Fibroblast of lung (primary cell): ENCODE data around the gene BCS1L. TPM values are rescaled to one million over a fixed set of nuclear protein-coding genes. Genes with fewer than 3 reads are reported as not detected.

Experiments
- DNase-seq, 2 donors: peaks; one replicate each; pipeline versions ENCODE4 v3.0.0 to v3.0.0-alpha.2; 2010; ENCODE audit warnings: low read depth in 2 of 2
- H2AFZ ChIP-seq: 2 replicates; pipeline ENCODE4 v1.5.1; 2012; ENCODE audit warnings: low read length, control low read depth, inconsistent platforms
- H3K27ac ChIP-seq: 2 replicates; pipeline ENCODE4 v1.5.1; 2011; ENCODE audit warnings: low read length, control low read depth; ENCODE audit not compliant: insufficient read depth
- H3K27me3 ChIP-seq: 2 replicates; pipeline ENCODE4 v1.5.1; 2011; ENCODE audit warnings: mild to moderate bottlenecking, low read length; ENCODE audit not compliant: control insufficient read depth, insufficient read depth
- H3K36me3 ChIP-seq: 2 replicates; pipeline ENCODE4 v1.5.1; 2011; ENCODE audit warnings: low read length; ENCODE audit not compliant: control insufficient read depth, insufficient read depth
- H3K4me1 ChIP-seq: 2 replicates; pipeline ENCODE4 v1.5.1; 2011; ENCODE audit warnings: low read length; ENCODE audit not compliant: control insufficient read depth, insufficient read depth; ENCODE audit errors: extremely low read depth
- H3K4me2 ChIP-seq: 2 replicates; pipeline ENCODE4 v1.5.1; 2011; ENCODE audit warnings: low read length, control low read depth; ENCODE audit not compliant: insufficient read depth; ENCODE audit errors: extremely low read depth
- H3K4me3 ChIP-seq, 4 experiments: fragments of 200-600 bp in 1 of 4; sonication (generic) in 1 of 4; replicated peaks in 1 of 4; 2 replicates each; pipeline ENCODE4 v1.5.1; 2011 to 2016; ENCODE audit warnings: low read length in 4 of 4, low read depth in 3 of 4, mild to moderate bottlenecking in 3 of 4, control low read depth in 2 of 4, inconsistent platforms in 1 of 4, mixed read lengths in 1 of 4; ENCODE audit not compliant: insufficient read depth in 1 of 4; ENCODE audit errors: control extremely low read depth in 1 of 4
- H3K79me2 ChIP-seq: 2 replicates; pipeline ENCODE4 v1.5.1; 2012; ENCODE audit warnings: mild to moderate bottlenecking, low read length, inconsistent platforms; ENCODE audit not compliant: control insufficient read depth, insufficient read depth
- H3K9ac ChIP-seq: 2 replicates; pipeline ENCODE4 v1.5.1; 2011; ENCODE audit warnings: mild to moderate bottlenecking, low read length, control low read depth; ENCODE audit not compliant: insufficient read depth
- H3K9me3 ChIP-seq: 2 replicates; pipeline ENCODE4 v1.5.1; 2012; ENCODE audit warnings: low read depth, low read length; ENCODE audit not compliant: control insufficient read depth, insufficient read depth
- H4K20me1 ChIP-seq: 2 replicates; pipeline ENCODE4 v1.5.1; 2011; ENCODE audit warnings: low read length; ENCODE audit not compliant: control insufficient read depth, insufficient read depth; ENCODE audit errors: extremely low read depth
- EZH2 ChIP-seq: IDR thresholded peaks from 2 replicates; pipeline ENCODE4 v1.5.1; 2012; ENCODE audit warnings: low read length, control low read depth, mild to moderate bottlenecking; ENCODE audit errors: missing control alignments
- polyA plus RNA-seq, 2 donors: library from polyadenylated mRNA; depleted of rRNA in 1 of 2; stranded (reverse) in 1 of 2; unstranded in 1 of 2; fragments of >200 nt; gene quantifications; 2 replicates each; pipeline ENCODE4 v1.2.1, GENCODE V29; 2011 to 2012; ENCODE audit warnings: missing spikeins in 1 of 2
- total RNA-seq: library from RNA; depleted of rRNA; stranded (reverse); fragments of >200 nt; gene quantifications from 2 replicates; pipeline ENCODE4 v1.2.1, GENCODE V29; 2014
- TF ChIP-seq, protein P1 (sequence below), 2 donors: IDR thresholded peaks in 1 of 2; conservative IDR thresholded peaks in 1 of 2; 1 replicate in 1 of 2; 2 replicates in 1 of 2; pipeline ENCODE4 v1.5.1; 2011 to 2012; ENCODE audit warnings: low read length in 2 of 2, control low read depth in 1 of 2, inconsistent platforms in 1 of 2, low read depth in 1 of 2, mild to moderate bottlenecking in 1 of 2

Gene BCS1L
- total and polyA plus RNA-seq, 2 donors (not counting 1 experiment from before 2014, with no cell fraction given) = 28.8 to 38.3 TPM

- Histone ChIP-seq H2AFZ (no peak overlapping the region), H3K27me3 (no peaks in the 10 kb centered on the region), H3K9ac (no peak overlapping the region), H3K79me2 (no peaks in the 10 kb centered on the region), H4K20me1 (no peaks in the 10 kb centered on the region), H3K4me3 (no peak overlapping the region), H3K4me2 (no peak overlapping the region), H3K4me1 (no peaks in the 10 kb centered on the region), H3K9me3 (no peaks in the 10 kb centered on the region), H3K36me3 (peaks cover 19% of the 10 kb centered on the region), H3K27ac (no peak overlapping the region)
- DNase-seq = no peak
- TF ChIP-seq, protein P1, sequence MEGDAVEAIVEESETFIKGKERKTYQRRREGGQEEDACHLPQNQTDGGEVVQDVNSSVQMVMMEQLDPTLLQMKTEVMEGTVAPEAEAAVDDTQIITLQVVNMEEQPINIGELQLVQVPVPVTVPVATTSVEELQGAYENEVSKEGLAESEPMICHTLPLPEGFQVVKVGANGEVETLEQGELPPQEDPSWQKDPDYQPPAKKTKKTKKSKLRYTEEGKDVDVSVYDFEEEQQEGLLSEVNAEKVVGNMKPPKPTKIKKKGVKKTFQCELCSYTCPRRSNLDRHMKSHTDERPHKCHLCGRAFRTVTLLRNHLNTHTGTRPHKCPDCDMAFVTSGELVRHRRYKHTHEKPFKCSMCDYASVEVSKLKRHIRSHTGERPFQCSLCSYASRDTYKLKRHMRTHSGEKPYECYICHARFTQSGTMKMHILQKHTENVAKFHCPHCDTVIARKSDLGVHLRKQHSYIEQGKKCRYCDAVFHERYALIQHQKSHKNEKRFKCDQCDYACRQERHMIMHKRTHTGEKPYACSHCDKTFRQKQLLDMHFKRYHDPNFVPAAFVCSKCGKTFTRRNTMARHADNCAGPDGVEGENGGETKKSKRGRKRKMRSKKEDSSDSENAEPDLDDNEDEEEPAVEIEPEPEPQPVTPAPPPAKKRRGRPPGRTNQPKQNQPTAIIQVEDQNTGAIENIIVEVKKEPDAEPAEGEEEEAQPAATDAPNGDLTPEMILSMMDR (conservative IDR thresholded peaks at IDR 0.05 in 1 of 2, IDR thresholded peaks at IDR 0.05 in 1 of 2; ENCODE audit: low read depth in 1 of 2, low read length in 2 of 2) = no peak
- no peak for TF ChIP-seq EZH2
Measured at GRCh38 chr2:218642121-218642656, 17.3 kb upstream of the BCS1L start.

GRCh38 chr2:218642786-218643185 is 16.7 kb upstream of the BCS1L start:
- H3K27ac ChIP-seq = no peak overlapping the region
- no peaks in the 10 kb centered on the region for H3K4me1 ChIP-seq
- H3K4me3 ChIP-seq = no peak overlapping the region
- H3K36me3 ChIP-seq = peaks cover 16% of the 10 kb centered on the region
- no peak for DNase-seq
- H4K20me1 ChIP-seq = no peaks in the 10 kb centered on the region
- no peaks in the 10 kb centered on the region for H3K27me3 ChIP-seq
- TF ChIP-seq, protein P1 (conservative IDR thresholded peaks at IDR 0.05 in 1 of 2, IDR thresholded peaks at IDR 0.05 in 1 of 2; ENCODE audit: low read depth in 1 of 2, low read length in 2 of 2) = no peak
- TF ChIP-seq EZH2 = no peak
- no peaks in the 10 kb centered on the region for H3K79me2 ChIP-seq
- H3K9me3 ChIP-seq = no peaks in the 10 kb centered on the region
- no peak overlapping the region for H2AFZ ChIP-seq
- H3K4me2 ChIP-seq = no peak overlapping the region
- no peak overlapping the region for H3K9ac ChIP-seq

- Histone ChIP-seq H4K20me1 (no peaks in the 10 kb centered on the region), H2AFZ (no peak overlapping the region), H3K36me3 (peaks cover 19% of the 10 kb centered on the region), H3K9me3 (no peaks in the 10 kb centered on the region), H3K27ac (no peak overlapping the region), H3K4me2 (no peak overlapping the region), H3K4me1 (no peaks in the 10 kb centered on the region), H3K9ac (no peak overlapping the region), H3K79me2 (no peaks in the 10 kb centered on the region), H3K4me3 (no peak overlapping the region), H3K27me3 (no peaks in the 10 kb centered on the region)
- DNase-seq = no peak
- TF ChIP-seq EZH2 = no peak
- TF ChIP-seq, protein P1 (conservative IDR thresholded peaks at IDR 0.05 in 1 of 2, IDR thresholded peaks at IDR 0.05 in 1 of 2; ENCODE audit: low read depth in 1 of 2, low read length in 2 of 2) = no peak
Measured at GRCh38 chr2:218643751-218644310, 15.7 kb upstream of the BCS1L start.
